ENCODE measurements around the gene FAM169A. TPM values are rescaled to one million over a fixed set of nuclear protein-coding genes. Genes with fewer than 3 reads are reported as not detected.
A peak's percentile ranks its signal among the peaks of the same experiment; 100 is the strongest.

The FAM169A gene
- total and polyA plus RNA-seq, 2 experiments from 2014 or later = 16.9 to 97.7 TPM

DNA sequence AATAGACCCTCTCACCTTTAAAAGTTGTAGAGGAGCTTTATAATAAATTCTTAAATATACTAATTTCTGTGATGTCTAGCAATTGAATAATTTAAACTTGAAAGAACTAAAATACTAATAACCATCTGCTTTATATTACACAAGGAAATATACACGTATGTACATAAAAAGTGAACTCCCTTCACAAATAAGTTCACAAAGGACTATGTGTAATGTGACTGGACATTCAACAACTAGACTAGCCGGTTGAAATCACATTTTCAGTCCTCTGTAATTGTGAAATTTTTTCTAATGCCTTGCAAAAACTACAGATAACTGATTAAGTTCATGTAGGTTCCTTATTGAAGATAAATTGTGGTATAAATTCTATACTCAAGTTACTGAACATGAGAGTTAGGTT, 87.6 kb downstream of the FAM169A start:
- H3K79me2 ChIP-seq (replicated peaks; ENCODE audit: insufficient read depth) = no peaks in the 10 kb centered on the region; the same call in 1 of the 2 replicates
- Mint-ChIP-seq H3K27me3 (ENCODE audit: insufficient read depth, low read depth, poor library complexity) (peaks cover 6% of the 10 kb centered on the region), H3K4me1 (peaks cover 3% of the 10 kb centered on the region; the same call in 1 of the 3 replicates), H3K27ac (peak overlapping the region; percentile 77; the same call in 1 of the 2 replicates), H3K9me3 (no peaks in the 10 kb centered on the region), H3K4me3 (no peak overlapping the region), H3K36me3 (ENCODE audit: low read depth) (peaks cover 66% of the 10 kb centered on the region)
- no peak overlapping the region for H3K4me3 ChIP-seq
- H2AFZ ChIP-seq = no peak overlapping the region
- H3K4me1 ChIP-seq (ENCODE audit: insufficient read depth) = no peaks in the 10 kb centered on the region
- DNase-seq (ENCODE audit: low spot score) (no peak), ATAC-seq (no peak)
- H3K9me2 ChIP-seq (ENCODE audit: insufficient read depth) = no peaks in the 10 kb centered on the region
- peaks cover 11% of the 10 kb centered on the region; the same call in 1 of the 2 replicates for H3F3A ChIP-seq (replicated peaks; ENCODE audit: low read depth)
- H3K36me3 ChIP-seq (ENCODE audit: insufficient read depth) = peaks cover 46% of the 10 kb centered on the region
- no peak overlapping the region for H3K4me2 ChIP-seq
- H4K20me1 ChIP-seq (replicated peaks; ENCODE audit: insufficient read depth) = peaks cover 3% of the 10 kb centered on the region; the same call in 1 of the 2 replicates
- H3K27me3 ChIP-seq (ENCODE audit: insufficient read depth) = no peaks in the 10 kb centered on the region
- no peak for TF ChIP-seq NANOG (IDR thresholded peaks at IDR 0.05; ENCODE audit: borderline replicate concordance)
- TF ChIP-seq ZNF114 (CRISPR knock-in tag; IDR thresholded peaks at IDR 0.05) = no peak
- TF ChIP-seq, protein P1, sequence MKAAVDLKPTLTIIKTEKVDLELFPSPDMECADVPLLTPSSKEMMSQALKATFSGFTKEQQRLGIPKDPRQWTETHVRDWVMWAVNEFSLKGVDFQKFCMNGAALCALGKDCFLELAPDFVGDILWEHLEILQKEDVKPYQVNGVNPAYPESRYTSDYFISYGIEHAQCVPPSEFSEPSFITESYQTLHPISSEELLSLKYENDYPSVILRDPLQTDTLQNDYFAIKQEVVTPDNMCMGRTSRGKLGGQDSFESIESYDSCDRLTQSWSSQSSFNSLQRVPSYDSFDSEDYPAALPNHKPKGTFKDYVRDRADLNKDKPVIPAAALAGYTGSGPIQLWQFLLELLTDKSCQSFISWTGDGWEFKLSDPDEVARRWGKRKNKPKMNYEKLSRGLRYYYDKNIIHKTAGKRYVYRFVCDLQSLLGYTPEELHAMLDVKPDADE (IDR thresholded peaks at IDR 0.05) = no peak
- no peak for TF ChIP-seq JUNB (IDR thresholded peaks at IDR 0.05; ENCODE audit: unreplicated experiment)
- TF ChIP-seq EZH2 (IDR thresholded peaks at IDR 0.05; ENCODE audit: low read depth, unreplicated experiment) = no peak
- TF ChIP-seq POLR2AphosphoS5 (IDR thresholded peaks at IDR 0.05; ENCODE audit: low read depth) = no peak
- no peak for TF ChIP-seq ZNF331 (CRISPR knock-in tag; IDR thresholded peaks at IDR 0.05; ENCODE audit: low read depth)
- TF ChIP-seq, protein P2, sequence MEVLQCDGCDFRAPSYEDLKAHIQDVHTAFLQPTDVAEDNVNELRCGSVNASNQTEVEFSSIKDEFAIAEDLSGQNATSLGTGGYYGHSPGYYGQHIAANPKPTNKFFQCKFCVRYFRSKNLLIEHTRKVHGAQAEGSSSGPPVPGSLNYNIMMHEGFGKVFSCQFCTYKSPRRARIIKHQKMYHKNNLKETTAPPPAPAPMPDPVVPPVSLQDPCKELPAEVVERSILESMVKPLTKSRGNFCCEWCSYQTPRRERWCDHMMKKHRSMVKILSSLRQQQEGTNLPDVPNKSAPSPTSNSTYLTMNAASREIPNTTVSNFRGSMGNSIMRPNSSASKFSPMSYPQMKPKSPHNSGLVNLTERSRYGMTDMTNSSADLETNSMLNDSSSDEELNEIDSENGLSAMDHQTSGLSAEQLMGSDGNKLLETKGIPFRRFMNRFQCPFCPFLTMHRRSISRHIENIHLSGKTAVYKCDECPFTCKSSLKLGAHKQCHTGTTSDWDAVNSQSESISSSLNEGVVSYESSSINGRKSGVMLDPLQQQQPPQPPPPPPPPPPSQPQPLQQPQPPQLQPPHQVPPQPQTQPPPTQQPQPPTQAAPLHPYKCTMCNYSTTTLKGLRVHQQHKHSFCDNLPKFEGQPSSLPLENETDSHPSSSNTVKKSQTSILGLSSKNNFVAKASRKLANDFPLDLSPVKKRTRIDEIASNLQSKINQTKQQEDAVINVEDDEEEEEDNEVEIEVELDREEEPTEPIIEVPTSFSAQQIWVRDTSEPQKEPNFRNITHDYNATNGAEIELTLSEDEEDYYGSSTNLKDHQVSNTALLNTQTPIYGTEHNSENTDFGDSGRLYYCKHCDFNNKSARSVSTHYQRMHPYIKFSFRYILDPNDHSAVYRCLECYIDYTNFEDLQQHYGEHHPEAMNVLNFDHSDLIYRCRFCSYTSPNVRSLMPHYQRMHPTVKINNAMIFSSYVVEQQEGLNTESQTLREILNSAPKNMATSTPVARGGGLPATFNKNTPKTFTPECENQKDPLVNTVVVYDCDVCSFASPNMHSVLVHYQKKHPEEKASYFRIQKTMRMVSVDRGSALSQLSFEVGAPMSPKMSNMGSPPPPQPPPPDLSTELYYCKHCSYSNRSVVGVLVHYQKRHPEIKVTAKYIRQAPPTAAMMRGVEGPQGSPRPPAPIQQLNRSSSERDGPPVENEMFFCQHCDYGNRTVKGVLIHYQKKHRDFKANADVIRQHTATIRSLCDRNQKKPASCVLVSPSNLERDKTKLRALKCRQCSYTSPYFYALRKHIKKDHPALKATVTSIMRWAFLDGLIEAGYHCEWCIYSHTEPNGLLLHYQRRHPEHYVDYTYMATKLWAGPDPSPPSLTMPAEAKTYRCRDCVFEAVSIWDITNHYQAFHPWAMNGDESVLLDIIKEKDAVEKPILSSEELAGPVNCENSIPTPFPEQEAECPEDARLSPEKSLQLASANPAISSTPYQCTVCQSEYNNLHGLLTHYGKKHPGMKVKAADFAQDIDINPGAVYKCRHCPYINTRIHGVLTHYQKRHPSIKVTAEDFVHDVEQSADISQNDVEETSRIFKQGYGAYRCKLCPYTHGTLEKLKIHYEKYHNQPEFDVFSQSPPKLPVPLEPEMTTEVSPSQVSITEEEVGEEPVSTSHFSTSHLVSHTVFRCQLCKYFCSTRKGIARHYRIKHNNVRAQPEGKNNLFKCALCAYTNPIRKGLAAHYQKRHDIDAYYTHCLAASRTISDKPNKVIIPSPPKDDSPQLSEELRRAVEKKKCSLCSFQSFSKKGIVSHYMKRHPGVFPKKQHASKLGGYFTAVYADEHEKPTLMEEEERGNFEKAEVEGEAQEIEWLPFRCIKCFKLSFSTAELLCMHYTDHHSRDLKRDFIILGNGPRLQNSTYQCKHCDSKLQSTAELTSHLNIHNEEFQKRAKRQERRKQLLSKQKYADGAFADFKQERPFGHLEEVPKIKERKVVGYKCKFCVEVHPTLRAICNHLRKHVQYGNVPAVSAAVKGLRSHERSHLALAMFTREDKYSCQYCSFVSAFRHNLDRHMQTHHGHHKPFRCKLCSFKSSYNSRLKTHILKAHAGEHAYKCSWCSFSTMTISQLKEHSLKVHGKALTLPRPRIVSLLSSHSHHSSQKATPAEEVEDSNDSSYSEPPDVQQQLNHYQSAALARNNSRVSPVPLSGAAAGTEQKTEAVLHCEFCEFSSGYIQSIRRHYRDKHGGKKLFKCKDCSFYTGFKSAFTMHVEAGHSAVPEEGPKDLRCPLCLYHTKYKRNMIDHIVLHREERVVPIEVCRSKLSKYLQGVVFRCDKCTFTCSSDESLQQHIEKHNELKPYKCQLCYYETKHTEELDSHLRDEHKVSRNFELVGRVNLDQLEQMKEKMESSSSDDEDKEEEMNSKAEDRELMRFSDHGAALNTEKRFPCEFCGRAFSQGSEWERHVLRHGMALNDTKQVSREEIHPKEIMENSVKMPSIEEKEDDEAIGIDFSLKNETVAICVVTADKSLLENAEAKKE (CRISPR knock-in tag; IDR thresholded peaks at IDR 0.05) = no peak
- H3K27ac ChIP-seq (ENCODE audit: low read depth) = peak overlapping the region; percentile 27; the same call in 1 of the 2 replicates

Data from GM23338 (cell line).